Neural progenitor cell (in vitro differentiated cells): ENCODE data around the gene COL21A1.

ENCODE experiments used
- CTCF ChIP-seq: fragments of 200-600 bp; sonication (generic); IDR thresholded peaks from 2 replicates; pipeline ENCODE4 v1.5.1; 2017; ENCODE audit warnings: antibody characterized with exemption, mild to moderate bottlenecking
- EZH2 ChIP-seq: fragments of 200-600 bp; sonication (generic); IDR thresholded peaks from 2 replicates; pipeline ENCODE4 v1.6.1; 2017; ENCODE audit warnings: antibody characterized with exemption, mild to moderate bottlenecking, moderate library complexity
- EZH2phosphoT487 ChIP-seq: fragments of 200-600 bp; sonication (generic); IDR thresholded peaks from 2 replicates; pipeline ENCODE4 v1.6.1; 2017; ENCODE audit warnings: antibody characterized with exemption

- TF ChIP-seq CTCF (no peak), EZH2 (no peak), EZH2phosphoT487 (peak; percentile 39)
Measured at GRCh38 chr6:56278171-56278591, 30.8 kb upstream of the COL21A1 start.
